RPMI7951 (cell line): ENCODE results near the gene CEACAM20. TPM values are rescaled to one million over a fixed set of nuclear protein-coding genes. Genes with fewer than 3 reads are reported as not detected.
A peak's percentile ranks its signal among the peaks of the same experiment; 100 is the strongest.
"Not testable (repeated sequence)": the region's sequence is repeated elsewhere in the genome, so short reads cannot be mapped to it uniquely, and the experiment has no call there.

ENCODE experiments used
- DNase-seq: peaks from one replicate; pipeline ENCODE4 v3.0.0-alpha.2; 2012; ENCODE audit warnings: low read depth
- total RNA-seq: library from RNA; depleted of rRNA; stranded (reverse); fragments of >200 nt; shearing (Covaris generic); gene quantifications from 2 replicates; pipeline ENCODE4 v1.2.3, GENCODE V29; 2014; rRNA removed

CEACAM20 gene
- total RNA-seq, result not detected in 2 replicates

DNA sequence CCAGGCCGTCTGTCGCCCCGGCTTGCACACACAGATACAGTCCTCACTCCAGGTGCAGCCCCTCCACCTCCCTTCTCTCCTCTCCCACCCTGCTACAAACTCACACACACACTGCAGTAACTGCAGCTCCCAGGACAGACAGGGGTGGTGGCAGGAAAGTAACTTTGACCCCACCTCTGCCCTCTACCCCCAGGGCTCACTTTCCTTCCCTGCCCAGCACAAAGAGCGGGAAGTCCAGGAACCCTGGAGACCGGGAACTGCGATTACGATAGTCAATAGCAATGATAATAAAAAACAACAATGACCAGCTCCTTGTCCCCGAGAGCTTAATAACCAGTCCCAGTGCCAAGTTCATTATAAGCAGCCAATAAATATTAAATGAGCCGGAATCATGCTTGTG lies at the start of gene CEACAM20:
TSS of gene CEACAM20 (minus strand) at position 140 of the 400 bp plus-strand sequence. CDS start 166 bp downstream, outside the sequence.
- no peak for DNase-seq

- no peak for DNase-seq
Observed at GRCh38 chr19:44577566-44577874, 48.0 kb upstream of the CEACAM20 start.

- DNase-seq, result peak; percentile 59
Observed at GRCh38 chr19:44576843-44577565, 47.5 kb upstream of the CEACAM20 start.

GRCh38 chr19:44575116-44575700 lies 45.7 kb upstream of the CEACAM20 start:
- DNase-seq, result peak; percentile 75

DNA sequence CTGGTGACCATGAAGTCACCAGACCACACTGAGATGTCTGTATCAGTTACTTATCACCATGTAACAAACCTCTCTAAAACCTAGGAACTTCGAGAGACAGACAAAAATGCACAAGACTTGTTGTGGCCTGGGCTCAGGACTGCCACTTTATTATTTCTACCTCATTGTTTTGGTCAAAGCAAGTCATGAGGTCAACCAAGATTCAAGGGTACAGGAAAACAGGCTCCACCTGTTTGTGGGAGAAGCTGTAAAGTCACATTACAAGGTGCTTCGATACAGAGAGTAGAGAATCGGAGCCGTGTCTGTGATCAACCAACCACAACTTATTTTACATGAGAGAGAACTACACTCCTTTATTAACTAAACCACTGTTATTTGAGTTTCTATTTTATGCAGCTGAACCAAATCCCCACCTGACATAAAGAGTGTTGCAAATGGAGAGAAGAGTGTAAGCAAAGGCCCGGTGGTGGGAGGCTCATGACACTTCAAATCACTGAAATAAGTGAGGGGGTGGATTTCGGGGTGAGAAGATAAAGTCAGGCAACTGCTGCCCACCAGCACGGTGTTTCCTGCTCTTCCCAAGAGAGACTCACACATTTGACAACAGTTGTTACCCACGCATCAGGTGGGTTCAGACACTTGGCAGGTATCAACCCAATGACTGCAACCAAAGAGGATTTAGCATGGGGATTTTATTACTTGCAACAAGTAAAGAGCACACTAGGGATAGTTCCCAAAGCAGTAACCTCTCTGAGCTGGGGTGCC lies 44.9 kb upstream of the CEACAM20 start:
- DNase-seq, result no peak

GRCh38 chr19:44573627-44574026 lies 44.2 kb upstream of the CEACAM20 start:
- no peak for DNase-seq

GRCh38 chr19:44573183-44573582 lies 43.7 kb upstream of the CEACAM20 start:
- DNase-seq, result no peak

DNA sequence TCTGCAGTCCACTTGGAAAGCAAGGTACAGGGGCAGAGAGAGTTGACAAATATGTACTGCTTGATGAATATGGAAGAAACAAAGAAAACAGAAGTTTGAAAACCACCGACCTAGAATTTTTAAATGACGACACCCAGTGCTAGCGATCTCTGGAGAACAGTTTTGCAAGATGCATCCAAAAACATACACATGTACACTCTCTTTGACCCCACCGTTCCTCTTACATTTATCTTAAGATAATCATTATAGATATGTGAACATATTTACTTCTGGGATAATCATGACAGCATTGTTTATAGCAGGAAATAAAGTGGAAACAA lies 43.1 kb upstream of the CEACAM20 start:
- no peak for DNase-seq

DNA sequence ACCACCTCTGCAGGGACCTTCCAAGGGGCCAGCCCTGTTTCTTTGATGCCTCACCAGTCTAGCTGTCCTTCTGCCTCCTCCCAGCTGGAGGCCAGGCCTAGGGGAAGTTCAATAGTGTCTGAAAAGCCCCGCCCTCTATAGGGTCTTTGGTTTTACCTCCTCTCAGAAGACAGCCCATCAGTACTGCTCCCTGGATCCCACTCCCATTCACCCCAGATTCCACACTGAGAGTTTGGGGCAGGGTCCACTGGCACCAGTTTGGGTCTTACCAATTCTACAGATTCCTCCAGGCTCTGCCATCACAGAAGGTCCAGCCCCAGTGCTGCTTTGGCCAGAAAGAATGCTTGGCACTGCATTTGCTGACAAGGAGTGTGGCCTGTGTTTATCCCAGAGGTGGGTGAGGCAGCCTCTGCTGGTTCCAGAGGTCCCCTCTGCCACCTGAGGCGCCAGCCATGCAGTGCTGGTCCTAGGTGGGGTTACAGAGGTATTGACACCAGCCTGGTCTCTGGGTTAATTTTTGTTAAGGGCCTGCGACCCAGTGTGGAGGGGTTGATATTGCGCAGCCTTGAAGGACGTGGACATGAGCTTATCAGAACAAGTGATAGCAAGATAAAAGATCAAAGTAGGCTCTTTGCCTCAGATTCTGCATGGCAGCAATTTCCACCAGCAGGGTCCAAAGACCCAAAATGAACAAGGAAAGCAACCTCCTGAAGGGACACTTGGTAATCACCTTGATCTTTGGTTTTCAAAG lies 42.5 kb upstream of the CEACAM20 start:
- no peak for DNase-seq

DNA sequence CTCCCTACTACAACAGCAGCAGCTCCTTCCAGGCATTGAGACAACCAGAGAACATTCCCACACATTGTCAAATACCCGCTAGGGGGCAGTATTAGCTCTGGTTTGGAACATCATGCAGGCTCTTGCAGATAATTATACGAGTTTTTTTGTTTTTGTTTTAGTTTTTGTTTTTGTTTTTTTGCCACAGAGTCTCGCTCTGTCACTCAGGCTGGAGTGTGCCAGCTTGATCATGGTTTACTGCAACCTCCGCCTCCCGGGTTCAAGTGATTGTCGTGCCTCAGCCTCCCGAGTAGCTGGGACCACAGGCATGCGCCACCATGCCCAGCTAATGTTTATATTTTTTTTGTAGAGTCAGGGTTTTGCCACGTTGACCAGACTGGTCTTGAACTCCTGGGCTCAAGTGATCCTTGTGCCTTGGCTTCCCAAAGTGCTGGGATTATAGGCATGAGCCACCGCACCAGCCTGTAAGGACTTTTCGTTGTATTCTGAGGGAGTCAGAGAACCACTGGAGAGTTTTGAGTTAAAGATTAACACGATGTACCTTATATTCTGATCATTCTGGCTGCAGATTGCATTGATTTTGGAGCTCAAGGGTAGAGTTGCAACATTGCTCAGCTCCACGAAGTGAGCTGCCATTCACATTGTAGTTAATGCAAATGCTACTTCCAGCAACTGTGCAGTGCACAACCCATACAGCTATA lies 41.7 kb upstream of the CEACAM20 start:
- DNase-seq, result peak; percentile 79

DNA sequence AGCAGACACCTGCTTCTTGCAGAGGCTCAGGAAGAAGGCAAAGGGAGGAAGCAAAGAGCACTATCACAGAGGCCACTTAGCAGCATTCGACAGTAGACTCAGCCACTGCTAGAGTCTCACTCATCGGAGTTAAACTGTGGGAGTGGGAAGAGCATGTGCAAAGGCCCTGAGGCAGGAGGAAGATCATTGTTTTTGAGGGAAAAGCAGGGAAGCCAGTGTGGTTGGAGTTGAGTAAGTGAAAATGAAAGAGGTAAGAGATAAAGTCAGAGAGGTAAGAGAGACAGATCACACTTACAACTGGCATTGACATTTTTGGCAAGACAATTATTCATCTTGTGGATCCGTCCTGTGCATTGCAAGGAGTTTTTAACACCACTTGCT lies 41.1 kb upstream of the CEACAM20 start:
- no peak for DNase-seq

DNA sequence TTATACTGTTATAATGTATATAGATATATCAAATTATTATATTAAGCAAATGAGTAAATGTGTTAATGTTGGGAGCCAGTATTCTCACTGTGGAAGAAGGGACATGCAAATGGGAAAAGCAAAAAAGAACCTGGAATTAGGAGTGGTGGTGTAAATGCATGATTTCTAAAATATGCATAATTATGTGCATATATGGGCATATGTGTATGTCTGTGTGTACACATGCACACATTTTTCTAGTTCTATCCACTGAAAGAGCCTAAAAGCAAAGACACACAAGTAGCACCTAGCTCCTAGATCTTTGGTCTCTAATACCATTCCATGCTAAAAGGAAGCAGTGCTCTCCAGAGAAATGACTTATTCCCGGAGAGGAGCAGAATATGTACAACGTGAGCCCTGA lies 38.3 kb upstream of the CEACAM20 start:
- no peak for DNase-seq

- DNase-seq, result no peak
Observed at GRCh38 chr19:44566984-44567383, 37.5 kb upstream of the CEACAM20 start.

DNA sequence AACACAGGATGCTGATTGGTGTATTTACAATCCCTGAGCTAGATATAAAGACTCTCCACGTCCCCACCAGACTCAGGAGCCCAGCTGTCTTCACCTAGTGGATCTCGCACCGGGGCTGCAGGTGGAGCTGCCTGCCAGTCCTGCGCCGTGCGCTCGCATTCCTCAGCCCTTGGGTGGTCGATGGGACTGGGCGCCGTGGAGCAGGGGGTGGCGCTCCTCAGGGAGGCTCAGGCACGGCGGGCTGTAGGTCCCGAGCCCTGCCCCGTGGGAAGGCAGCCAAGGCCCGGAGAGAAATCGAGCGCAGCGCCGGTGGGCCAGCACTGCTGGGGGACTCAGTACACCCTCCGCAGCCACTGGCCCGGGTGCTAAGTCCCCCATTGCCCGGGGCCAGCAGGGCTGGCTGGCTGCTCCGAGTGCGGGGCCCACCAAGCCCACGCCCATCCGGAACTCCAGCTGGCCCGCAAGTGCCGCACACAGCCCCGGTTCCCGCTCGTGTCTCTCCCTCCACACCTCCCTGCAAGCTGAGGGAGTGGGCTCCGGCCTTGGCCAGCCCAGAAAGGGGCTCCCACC lies 33.7 kb upstream of the CEACAM20 start:
- DNase-seq, result not testable (repeated sequence)

DNA sequence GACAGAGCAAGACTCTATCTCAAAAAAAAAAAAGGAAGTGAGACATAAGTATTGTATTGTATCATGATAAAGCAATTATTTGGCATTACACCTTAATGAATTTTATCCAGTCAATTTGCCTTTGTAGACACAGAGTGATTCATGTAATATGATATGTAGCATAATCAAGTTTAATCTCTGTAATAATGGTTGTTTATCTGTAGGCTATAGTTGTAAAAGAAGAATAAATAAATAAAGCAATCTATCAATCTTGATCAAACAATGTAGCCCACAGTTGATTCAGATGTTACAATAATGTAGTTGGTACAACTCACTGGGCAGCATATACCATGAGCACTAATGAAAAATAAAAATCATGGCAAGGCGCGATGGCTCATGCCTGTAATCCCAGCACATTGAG lies 28.5 kb upstream of the CEACAM20 start:
- no peak for DNase-seq

DNA sequence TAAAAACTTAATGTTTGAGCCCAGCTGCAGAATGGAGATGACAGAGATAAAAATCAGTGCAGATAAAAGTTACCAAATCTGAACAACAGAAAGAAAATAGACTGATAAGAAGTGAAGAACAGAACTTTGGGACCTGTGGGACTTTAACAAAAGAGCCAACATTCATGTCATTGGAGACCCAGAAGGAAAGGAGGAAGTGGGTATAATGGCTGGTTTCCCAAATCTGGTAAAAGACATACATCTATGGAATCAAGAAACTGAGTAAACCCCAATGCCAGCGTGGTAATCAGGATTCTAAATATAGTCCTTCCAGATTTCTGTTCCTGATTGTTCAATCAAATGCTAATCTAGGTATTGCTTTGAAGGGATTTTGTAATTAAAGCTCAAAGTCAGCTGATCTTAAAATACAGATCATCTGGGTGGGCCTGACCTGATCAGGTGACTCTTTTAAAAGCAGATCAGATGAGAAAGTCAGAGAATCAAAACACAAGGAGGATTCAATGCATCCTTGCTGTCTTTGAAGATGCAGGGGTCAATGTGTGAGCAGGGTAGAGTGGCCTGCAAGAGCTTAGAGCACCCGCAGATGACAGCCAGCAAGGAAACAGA lies 25.3 kb upstream of the CEACAM20 start:
- DNase-seq, result no peak

DNA sequence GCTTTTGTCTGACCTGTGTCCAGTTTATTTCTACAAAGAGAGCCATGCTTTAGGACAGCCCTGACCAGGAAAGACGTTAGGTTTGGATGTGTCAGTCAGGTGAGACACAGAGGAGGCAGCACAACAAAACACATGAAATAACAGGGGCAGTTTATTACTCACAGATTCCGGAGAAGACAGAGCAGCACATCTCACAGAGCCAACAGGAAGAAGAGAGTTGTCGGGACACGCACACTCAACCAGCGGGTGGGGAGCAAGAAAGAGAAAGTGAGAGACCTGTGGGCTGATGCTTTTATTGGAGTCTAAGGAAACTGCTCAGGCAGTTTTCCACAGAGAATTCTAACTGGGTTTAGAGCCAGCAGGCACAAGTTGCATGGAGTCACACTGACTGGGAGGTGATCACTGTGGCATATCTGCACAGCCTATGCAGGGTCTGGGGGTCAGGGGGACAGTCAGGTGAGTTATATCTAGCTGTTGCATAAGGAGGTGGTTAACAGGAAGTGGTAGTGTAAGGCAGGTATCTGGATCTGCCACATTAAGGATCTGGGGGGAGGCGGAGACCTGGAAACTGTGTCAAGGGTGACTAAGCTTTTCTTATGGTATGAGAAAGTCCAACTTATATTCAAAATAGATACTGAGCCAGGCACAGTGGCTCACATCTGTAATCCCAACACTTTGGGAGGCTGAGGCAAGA lies 24.1 kb upstream of the CEACAM20 start:
- DNase-seq, result peak; percentile 40

- peak; percentile 51 for DNase-seq
Observed at GRCh38 chr19:44552324-44552723, 22.8 kb upstream of the CEACAM20 start.

GRCh38 chr19:44551850-44552249 lies 22.4 kb upstream of the CEACAM20 start:
- DNase-seq, result no peak

GRCh38 chr19:44550976-44551375 lies 21.5 kb upstream of the CEACAM20 start:
- not testable (repeated sequence) for DNase-seq
